A549 (cell line): ENCODE results near the gene SUPT3H.

ENCODE experiments used
- ATOH8 ChIP-seq: fragments of 250-450 bp; sonication (Bioruptor Pico); IDR thresholded peaks from 2 replicates; pipeline ENCODE4 v1.5.0; 2020; ENCODE audit warnings: low read depth, mild to moderate bottlenecking, moderate library complexity
- CBX8 ChIP-seq: fragments of 200-600 bp; sonication (generic); IDR thresholded peaks from 2 replicates; pipeline ENCODE4 v1.6.1; 2016
- EHMT2 ChIP-seq: fragments of 200-600 bp; sonication (generic); IDR thresholded peaks from 2 replicates; pipeline ENCODE4 v1.6.1; 2016; ENCODE audit warnings: antibody characterized with exemption, low read depth, mild to moderate bottlenecking, moderate library complexity
- ESRRA ChIP-seq: fragments of 150-350 bp; IDR thresholded peaks from 2 replicates; pipeline ENCODE4 v1.6.1; 2014; ENCODE audit warnings: mild to moderate bottlenecking, low read length, borderline replicate concordance
- MAFK ChIP-seq: fragments of 450-650 bp; IDR thresholded peaks from 2 replicates; pipeline ENCODE4 v1.6.1; 2014; ENCODE audit not compliant: partially characterized antibody
- PBX3 ChIP-seq: IDR thresholded peaks from 2 replicates; pipeline ENCODE4 v1.6.1; 2012
- POLR2A ChIP-seq: IDR thresholded peaks from 2 replicates; pipeline ENCODE4 v1.6.1; 2012; ENCODE audit warnings: mild to moderate bottlenecking, low read length
- TF ChIP-seq, protein P1 (sequence below): fragments of >200 bp; sonication (Bioruptor Twin); formaldehyde crosslinking; IDR thresholded peaks from 3 replicates; pipeline ENCODE4 v1.5.1; 2016
- TF ChIP-seq, protein P2 (sequence below): fragments of 200-600 bp; sonication (generic); IDR thresholded peaks from 2 replicates; pipeline ENCODE4 v1.6.1; 2016; ENCODE audit warnings: antibody characterized with exemption, mild to moderate bottlenecking, moderate library complexity

DNA sequence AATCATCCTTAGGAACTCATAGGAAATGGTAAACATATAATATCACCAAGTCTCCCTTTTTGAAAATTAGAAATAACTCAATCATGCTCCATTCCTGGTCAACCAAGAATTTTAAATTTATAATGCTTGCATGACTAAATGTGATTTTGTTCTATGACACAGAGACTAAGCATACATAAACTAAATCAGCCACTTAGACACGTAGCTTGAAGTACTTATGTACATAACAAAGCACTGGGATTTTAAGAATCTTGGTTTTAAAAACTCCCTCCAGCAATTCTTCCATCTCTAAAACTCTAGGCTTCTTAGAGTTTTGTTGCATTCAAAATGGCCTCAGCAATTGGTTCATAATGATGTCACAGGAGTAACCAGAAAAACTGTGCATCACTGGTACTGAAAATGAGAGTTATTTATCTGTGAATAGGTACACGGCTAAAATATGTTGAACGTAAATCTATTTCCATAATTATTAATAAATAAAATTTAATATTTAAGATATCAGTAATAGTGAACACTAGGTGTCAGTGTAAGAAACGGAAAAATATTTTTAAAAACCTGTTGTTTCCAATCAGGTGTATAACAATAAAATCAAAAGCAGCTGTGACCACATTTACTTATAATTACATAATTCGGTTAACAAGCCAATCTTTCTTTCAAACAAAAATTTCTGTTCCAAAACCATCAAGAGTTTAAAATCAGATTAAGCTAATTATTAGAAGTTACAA lies 291.2 kb downstream of the SUPT3H start:
- TF ChIP-seq, protein P1, sequence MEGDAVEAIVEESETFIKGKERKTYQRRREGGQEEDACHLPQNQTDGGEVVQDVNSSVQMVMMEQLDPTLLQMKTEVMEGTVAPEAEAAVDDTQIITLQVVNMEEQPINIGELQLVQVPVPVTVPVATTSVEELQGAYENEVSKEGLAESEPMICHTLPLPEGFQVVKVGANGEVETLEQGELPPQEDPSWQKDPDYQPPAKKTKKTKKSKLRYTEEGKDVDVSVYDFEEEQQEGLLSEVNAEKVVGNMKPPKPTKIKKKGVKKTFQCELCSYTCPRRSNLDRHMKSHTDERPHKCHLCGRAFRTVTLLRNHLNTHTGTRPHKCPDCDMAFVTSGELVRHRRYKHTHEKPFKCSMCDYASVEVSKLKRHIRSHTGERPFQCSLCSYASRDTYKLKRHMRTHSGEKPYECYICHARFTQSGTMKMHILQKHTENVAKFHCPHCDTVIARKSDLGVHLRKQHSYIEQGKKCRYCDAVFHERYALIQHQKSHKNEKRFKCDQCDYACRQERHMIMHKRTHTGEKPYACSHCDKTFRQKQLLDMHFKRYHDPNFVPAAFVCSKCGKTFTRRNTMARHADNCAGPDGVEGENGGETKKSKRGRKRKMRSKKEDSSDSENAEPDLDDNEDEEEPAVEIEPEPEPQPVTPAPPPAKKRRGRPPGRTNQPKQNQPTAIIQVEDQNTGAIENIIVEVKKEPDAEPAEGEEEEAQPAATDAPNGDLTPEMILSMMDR = peak; percentile 19; the same call in 1 of the 3 replicates
- TF ChIP-seq POLR2A (no peak), MAFK (no peak), ESRRA (no peak), ATOH8 (CRISPR knock-in tag) (no peak), PBX3 (no peak), EHMT2 (no peak), CBX8 (no peak)
- TF ChIP-seq, protein P2, sequence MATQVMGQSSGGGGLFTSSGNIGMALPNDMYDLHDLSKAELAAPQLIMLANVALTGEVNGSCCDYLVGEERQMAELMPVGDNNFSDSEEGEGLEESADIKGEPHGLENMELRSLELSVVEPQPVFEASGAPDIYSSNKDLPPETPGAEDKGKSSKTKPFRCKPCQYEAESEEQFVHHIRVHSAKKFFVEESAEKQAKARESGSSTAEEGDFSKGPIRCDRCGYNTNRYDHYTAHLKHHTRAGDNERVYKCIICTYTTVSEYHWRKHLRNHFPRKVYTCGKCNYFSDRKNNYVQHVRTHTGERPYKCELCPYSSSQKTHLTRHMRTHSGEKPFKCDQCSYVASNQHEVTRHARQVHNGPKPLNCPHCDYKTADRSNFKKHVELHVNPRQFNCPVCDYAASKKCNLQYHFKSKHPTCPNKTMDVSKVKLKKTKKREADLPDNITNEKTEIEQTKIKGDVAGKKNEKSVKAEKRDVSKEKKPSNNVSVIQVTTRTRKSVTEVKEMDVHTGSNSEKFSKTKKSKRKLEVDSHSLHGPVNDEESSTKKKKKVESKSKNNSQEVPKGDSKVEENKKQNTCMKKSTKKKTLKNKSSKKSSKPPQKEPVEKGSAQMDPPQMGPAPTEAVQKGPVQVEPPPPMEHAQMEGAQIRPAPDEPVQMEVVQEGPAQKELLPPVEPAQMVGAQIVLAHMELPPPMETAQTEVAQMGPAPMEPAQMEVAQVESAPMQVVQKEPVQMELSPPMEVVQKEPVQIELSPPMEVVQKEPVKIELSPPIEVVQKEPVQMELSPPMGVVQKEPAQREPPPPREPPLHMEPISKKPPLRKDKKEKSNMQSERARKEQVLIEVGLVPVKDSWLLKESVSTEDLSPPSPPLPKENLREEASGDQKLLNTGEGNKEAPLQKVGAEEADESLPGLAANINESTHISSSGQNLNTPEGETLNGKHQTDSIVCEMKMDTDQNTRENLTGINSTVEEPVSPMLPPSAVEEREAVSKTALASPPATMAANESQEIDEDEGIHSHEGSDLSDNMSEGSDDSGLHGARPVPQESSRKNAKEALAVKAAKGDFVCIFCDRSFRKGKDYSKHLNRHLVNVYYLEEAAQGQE = no peak
